HG02763 (cell line): ENCODE measurements around the gene HIBCH.
"Not testable (repeated sequence)": the region's sequence is repeated elsewhere in the genome, so short reads cannot be mapped to it uniquely, and the experiment has no call there.

ENCODE experiments used
- ATAC-seq: cut with Tn5 transposase; IDR thresholded peaks from one replicate; pipeline ENCODE4 v1.9.1; 2021; ENCODE audit warnings: mild to moderate bottlenecking, moderate library complexity; ENCODE audit not compliant: unreplicated experiment

The HIBCH gene

GRCh38 chr2:190311893-190312634, 7.6 kb downstream of the HIBCH start:
- no peak for ATAC-seq

- no peak for ATAC-seq
Measured at GRCh38 chr2:190308031-190308430, 11.6 kb downstream of the HIBCH start.

- ATAC-seq, result no peak
Measured at GRCh38 chr2:190304404-190304803, 15.2 kb downstream of the HIBCH start.

- ATAC-seq, result no peak
Measured at GRCh38 chr2:190303647-190304046, 16.0 kb downstream of the HIBCH start.

- no peak for ATAC-seq
Measured at GRCh38 chr2:190302052-190302451, 17.6 kb downstream of the HIBCH start.

GRCh38 chr2:190301032-190301431, 18.6 kb downstream of the HIBCH start:
- no peak for ATAC-seq

GRCh38 chr2:190297880-190298279, 21.7 kb downstream of the HIBCH start:
- ATAC-seq, result not testable (repeated sequence)

GRCh38 chr2:190283783-190284182, 35.8 kb downstream of the HIBCH start:
- ATAC-seq, result no peak

GRCh38 chr2:190280565-190281350, 38.9 kb downstream of the HIBCH start:
- no peak for ATAC-seq

GRCh38 chr2:190279256-190280134, 40.1 kb downstream of the HIBCH start:
- ATAC-seq, result not testable (repeated sequence)

GRCh38 chr2:190277234-190278112, 42.2 kb downstream of the HIBCH start:
- no peak for ATAC-seq

GRCh38 chr2:190272457-190272842, 47.2 kb downstream of the HIBCH start:
- ATAC-seq, result no peak

GRCh38 chr2:190271783-190272456, 47.7 kb downstream of the HIBCH start:
- no peak for ATAC-seq

- ATAC-seq, result no peak
Measured at GRCh38 chr2:190270298-190270697, 49.3 kb downstream of the HIBCH start.

GRCh38 chr2:190269699-190270098, 49.9 kb downstream of the HIBCH start:
- ATAC-seq, result not testable (repeated sequence)

GRCh38 chr2:190267302-190267701, 52.3 kb downstream of the HIBCH start:
- no peak for ATAC-seq

GRCh38 chr2:190266314-190266713, 53.3 kb downstream of the HIBCH start:
- no peak for ATAC-seq

GRCh38 chr2:190261851-190262250, 57.8 kb downstream of the HIBCH start:
- ATAC-seq, result no peak

- no peak for ATAC-seq
Measured at GRCh38 chr2:190256087-190256486, 63.5 kb downstream of the HIBCH start.

GRCh38 chr2:190255676-190256075, 64.0 kb downstream of the HIBCH start:
- ATAC-seq, result no peak
